ENCODE measurements around the gene SCT.

DNA sequence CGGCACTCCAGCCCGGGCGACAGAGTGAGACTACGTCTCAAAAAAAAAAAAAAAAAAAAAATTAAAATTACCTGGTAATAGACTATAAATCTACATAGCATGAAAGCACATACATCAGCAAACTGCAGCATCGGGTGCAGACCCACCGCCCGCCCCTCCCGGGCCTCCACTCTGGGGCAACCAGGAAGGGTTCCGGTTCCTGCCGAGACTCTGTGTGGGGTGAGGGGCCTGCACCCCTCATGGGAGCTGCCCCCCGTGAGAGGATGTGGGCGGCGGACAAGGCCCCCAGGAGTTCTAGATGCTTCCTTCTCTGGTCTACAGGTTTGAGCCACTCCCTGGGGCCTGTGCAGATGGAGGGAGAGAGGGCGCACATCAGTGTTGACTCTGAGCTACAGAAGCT, 19.2 kb upstream of the SCT start:
- TF ChIP-seq, protein P1, sequence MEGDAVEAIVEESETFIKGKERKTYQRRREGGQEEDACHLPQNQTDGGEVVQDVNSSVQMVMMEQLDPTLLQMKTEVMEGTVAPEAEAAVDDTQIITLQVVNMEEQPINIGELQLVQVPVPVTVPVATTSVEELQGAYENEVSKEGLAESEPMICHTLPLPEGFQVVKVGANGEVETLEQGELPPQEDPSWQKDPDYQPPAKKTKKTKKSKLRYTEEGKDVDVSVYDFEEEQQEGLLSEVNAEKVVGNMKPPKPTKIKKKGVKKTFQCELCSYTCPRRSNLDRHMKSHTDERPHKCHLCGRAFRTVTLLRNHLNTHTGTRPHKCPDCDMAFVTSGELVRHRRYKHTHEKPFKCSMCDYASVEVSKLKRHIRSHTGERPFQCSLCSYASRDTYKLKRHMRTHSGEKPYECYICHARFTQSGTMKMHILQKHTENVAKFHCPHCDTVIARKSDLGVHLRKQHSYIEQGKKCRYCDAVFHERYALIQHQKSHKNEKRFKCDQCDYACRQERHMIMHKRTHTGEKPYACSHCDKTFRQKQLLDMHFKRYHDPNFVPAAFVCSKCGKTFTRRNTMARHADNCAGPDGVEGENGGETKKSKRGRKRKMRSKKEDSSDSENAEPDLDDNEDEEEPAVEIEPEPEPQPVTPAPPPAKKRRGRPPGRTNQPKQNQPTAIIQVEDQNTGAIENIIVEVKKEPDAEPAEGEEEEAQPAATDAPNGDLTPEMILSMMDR (IDR thresholded peaks at IDR 0.05; ENCODE audit: low read depth, low read length): no peak
- TF ChIP-seq EZH2phosphoT487 (IDR thresholded peaks at IDR 0.05; ENCODE audit: low read depth): no peak

All from OCI-LY3 (cell line).